ENCODE results near the gene FAM50A.

Gene FAM50A

GRCh38 chrX:154466036-154466435, 22.1 kb downstream of the FAM50A start:
- DNase-seq (ENCODE audit: low read depth), result no peak

DNA sequence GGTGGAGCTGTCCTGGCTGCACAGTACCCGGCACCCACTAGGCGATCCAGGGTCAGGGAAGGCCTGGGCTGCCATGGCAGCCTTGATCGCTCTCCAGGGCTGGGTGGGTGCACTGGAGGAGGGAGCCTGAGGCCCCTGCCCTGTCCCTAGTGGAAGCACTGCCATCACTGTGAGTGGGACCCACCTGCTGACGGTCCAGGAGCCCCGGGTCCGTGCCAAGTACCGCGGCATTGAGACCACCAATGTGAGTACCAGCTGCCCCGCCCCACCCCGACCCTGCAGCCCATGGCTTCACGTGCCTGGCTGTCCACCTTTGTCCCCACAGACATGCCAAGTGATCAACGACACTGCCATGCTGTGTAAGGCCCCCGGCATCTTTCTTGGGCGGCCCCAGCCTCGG, 23.0 kb downstream of the FAM50A start:
- no peak for DNase-seq (ENCODE audit: low read depth)

GRCh38 chrX:154467556-154467955, 23.6 kb downstream of the FAM50A start:
- no peak for DNase-seq (ENCODE audit: low read depth)

GRCh38 chrX:154468217-154468616, 24.3 kb downstream of the FAM50A start:
- no peak for DNase-seq (ENCODE audit: low read depth)

DNA sequence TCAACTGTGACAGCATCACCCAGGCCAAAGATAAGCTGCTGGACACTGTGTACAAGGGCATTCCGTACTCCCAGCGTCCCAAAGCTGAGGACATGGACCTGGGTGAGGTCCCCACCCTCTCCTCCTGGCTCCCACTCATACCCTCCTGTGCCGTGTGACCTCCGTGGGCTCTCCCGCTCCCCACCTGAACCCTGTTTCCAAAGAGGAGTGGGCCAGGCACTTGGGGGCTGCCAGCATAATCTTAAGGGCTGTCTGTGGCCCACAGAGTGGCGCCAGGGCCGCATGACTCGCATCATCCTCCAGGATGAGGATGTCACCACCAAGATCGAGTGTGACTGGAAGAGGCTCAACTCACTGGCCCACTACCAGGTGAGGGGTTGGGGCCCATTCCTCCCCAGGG, 25.2 kb downstream of the FAM50A start:
- DNase-seq (ENCODE audit: low read depth), result no peak

DNA sequence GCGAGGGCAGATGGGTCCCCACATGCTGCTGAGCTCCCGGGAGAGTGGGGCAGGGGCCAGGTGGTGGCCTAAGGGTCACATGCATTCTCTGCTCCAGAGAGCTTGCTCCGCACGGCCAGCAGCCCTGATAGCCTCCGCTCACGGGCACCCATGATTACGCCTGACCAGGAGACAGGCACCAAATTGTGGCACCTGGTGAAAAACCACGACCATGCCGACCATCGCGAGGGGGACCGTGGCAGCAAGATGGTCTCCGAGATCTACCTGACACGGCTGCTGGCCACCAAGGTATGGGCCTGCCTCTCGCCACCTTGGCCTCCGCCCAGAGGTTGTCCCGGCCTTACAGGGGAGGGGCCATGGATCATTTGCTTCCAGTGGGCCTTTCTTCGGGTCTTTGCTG, 25.9 kb downstream of the FAM50A start:
- no peak for DNase-seq (ENCODE audit: low read depth)

DNA sequence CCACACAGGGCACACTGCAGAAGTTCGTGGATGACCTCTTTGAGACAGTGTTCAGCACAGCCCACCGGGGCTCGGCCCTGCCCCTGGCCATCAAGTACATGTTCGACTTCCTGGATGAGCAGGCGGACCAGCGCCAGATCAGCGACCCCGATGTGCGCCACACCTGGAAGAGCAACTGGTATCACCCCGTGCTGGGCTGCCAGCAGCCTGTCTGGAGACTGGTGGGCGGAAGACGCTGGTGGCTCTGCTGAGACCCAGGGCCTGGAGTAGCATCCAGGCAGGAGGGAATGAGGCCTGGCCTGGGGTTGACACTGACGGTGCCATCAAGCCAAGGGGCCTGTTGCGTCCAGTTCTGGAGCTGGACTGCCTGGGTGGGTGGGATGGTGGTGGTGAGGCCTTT, 26.5 kb downstream of the FAM50A start:
- DNase-seq (ENCODE audit: low read depth), result no peak

GRCh38 chrX:154470914-154471568, 27.1 kb downstream of the FAM50A start:
- no peak for DNase-seq (ENCODE audit: low read depth)

- DNase-seq (ENCODE audit: low read depth), result no peak
These were observed 28.1 kb downstream of the FAM50A start for GRCh38 chrX:154471839-154472684.

DNA sequence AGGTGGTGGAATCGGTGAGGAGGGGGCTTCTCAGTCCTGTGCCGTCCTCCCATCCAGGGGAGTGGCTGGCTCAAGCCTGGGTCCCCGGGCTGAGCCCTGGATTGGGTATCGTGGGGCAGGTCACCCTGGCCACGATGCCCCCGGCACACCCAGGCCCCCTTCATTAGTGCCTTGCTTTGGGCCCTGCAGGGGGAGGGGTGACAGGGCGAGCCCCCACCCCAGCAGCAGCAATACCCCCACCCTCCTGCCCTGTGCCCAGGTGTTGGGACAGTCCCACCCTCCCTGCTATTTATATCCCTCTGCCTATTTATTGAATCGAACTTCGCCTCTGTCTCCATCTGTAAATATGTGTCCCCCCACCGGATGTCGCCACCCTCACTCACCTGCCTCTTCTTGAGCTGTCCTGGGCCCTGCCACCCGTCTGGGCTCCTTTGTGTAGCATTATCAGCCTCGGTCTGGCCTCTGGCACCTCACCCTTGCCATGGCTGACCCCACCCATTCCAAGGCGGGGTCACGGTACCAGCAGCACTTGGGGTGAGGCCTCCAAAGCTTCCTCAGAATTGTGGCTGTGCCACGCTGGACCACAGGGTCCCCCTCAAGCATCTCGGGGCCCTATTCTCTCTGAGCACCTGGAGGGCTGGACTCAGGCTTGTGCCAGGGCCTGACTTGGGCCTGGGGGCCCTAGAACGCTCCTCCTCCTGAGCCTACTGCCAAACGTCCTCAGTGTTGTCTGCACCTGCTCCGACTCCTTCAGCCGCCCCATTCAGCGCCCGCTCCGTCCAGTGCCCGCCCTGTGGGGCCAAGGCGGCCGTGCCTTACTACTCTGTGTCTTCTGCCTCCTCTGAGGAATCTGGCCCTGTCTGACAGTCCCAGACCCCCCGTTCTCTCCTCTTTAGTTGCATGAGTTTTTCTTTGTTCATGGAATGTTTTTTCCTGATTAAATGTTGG, 29.0 kb downstream of the FAM50A start:
- DNase-seq (ENCODE audit: low read depth), result no peak

DNA sequence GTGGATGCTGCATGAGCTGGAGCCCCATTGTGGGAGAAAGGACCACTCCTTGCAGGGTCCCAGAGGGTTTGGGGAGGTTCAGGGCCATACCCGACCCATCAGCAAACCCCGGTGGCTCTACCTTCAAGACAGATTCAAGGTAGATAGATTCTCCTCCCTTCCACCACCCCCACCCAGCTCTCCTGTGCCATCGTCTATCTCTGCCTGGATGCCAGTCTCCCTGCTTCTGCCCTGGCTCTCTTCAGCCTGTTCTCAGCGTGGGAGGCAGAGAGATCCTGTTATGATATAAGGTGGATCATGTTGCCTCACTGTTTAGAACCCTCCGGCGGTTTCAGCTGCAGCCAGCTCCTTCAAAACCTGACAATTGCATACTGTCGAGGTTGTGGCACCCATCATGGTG, 29.7 kb downstream of the FAM50A start:
- DNase-seq (ENCODE audit: low read depth), result no peak

DNA sequence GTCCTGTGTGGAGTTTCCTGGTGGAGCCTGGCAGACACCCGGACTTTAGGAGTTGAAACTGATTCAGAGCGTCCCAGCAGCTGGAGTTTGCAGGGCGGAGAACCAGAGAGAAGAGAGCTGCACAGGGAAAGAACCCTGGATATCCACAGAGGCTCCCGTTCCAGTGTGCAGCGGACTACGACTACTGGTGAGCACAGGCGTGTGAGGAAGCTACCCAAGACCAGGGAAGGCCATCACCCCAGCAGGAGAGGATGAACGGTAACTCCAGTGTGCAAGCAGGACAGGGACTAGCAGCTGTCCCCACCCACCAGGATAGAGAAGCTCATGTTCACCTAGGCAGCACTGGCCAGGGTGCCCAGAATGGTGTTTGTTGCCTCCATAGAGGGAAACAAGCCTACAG, 32.9 kb downstream of the FAM50A start:
- no peak for DNase-seq (ENCODE audit: low read depth)

GRCh38 chrX:154477891-154478477, 34.0 kb downstream of the FAM50A start:
- DNase-seq (ENCODE audit: low read depth), result no peak

- peak; percentile 26 for DNase-seq (ENCODE audit: low read depth)
These were observed 35.0 kb downstream of the FAM50A start, which contains the start of gene LAGE3 for GRCh38 chrX:154478728-154479622. Gene LAGE3 (minus strand): TSS chrX:154479281. CDS start chrX:154478915, 366 bp downstream.

DNA sequence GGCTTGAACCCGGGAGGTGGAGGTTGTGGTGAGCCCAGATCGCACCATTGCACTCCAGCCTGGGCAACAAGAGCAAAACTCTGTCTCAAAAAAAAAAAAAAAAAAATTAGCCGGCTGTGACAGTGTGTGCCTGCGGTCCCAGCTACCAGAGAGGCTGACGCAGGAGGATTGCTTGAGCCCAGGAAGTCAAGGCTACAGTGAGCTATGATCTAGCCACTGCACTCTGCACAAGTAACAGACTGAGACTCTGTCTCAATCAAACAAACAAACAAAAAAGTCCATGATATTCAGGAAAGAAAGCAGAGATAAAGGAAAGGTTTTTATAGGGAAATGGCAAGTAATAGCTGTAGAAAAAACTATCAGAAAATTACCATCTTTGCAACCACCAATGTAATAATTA, 37.3 kb downstream of the FAM50A start:
- no peak for DNase-seq (ENCODE audit: low read depth)

GRCh38 chrX:154481911-154482601, 38.1 kb downstream of the FAM50A start:
- DNase-seq (ENCODE audit: low read depth), result no peak

- DNase-seq (ENCODE audit: low read depth), result no peak
These were observed 38.8 kb downstream of the FAM50A start for GRCh38 chrX:154482786-154483185.

DNA sequence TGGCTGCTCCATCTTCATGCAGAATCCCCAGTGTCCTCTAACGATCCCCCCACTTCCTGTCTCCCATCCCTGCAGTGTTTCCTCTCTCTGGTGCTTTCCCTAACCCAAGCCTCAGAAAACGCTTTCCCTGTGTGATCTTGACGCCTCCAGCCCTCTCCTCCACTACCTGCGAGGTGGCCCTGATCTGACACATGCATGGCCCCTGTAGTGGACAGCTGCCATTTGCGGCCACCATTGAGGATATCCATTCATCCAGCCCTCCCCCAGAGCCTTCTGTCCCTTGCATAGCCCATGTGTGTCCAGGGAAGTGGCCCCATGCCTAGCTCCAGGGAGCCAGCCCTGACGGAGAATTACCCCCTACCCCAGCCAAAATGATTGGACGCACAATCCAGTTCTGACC, 39.4 kb downstream of the FAM50A start:
- no peak for DNase-seq (ENCODE audit: low read depth)

GRCh38 chrX:154484255-154485149, 40.6 kb downstream of the FAM50A start:
- DNase-seq (ENCODE audit: low read depth), result no peak
